ENCODE data around the gene ZBTB42. TPM values are rescaled to one million over a fixed set of nuclear protein-coding genes. Genes with fewer than 3 reads are reported as not detected.

The ZBTB42 gene
- total RNA-seq, 4 donors from 2014 or later = 5.9 to 24.3 (median 11.7) TPM

- no peak for TF ChIP-seq POLR2A (IDR thresholded peaks at IDR 0.05)
- no peak for TF ChIP-seq POLR2AphosphoS5 (IDR thresholded peaks at IDR 0.05)
- TF ChIP-seq EP300 (IDR thresholded peaks at IDR 0.05; ENCODE audit: low read depth) = no peak
- no peak for TF ChIP-seq CTCF (IDR thresholded peaks at IDR 0.05)
- H3K9me3 ChIP-seq = no peaks in the 10 kb centered on the region
- in situ Hi-C loops (cut with MboI; ENCODE audit: low pct_ligation_motif_present in 1 of 4, low pct_unique_long_range_greater_than_20kb in 1 of 4, low sequenced_read_pairs in 3 of 4) = no loop called here
- intact Hi-C loops (cut with DNase I; ENCODE audit: low total_unique reads) = loop anchor here (5.0 kb wide), 1 partner anchor 34 kb away; no protein-coding TSS in a partner anchor
- peaks cover 11 to 25% (median 16%) of the 10 kb centered on the region in 4 donors for H3K4me1 ChIP-seq
- H3K27ac ChIP-seq = no peak overlapping the region
- no peak for DNase-seq
- H3K36me3 ChIP-seq = peaks cover 0 to 8% (median 0%) of the 10 kb centered on the region in 4 donors
- 93% methylated on average over 13 of the region's 14 CpGs; no CpG with 5 or more reads in 1 of the 2 donors for WGBS, 2 donors (ENCODE audit: low coverage in 1 of 2)
- no peaks in the 10 kb centered on the region for H3K27me3 ChIP-seq
- no peak overlapping the region for H3K4me3 ChIP-seq
Observed at GRCh38 chr14:104788161-104788818, 12.6 kb upstream of the ZBTB42 start.

- Histone ChIP-seq H3K9me3 (no peaks in the 10 kb centered on the region), H3K27ac (no peak overlapping the region), H3K4me3 (no peak overlapping the region), H3K4me1 (peaks cover 19 to 33% (median 24%) of the 10 kb centered on the region in 4 donors), H3K27me3 (no peaks in the 10 kb centered on the region), H3K36me3 (peaks cover 0 to 8% (median 0%) of the 10 kb centered on the region in 4 donors)
- 88 to 90% methylated on average over 4 to 36 of the region's 39 CpGs for WGBS, 2 donors (ENCODE audit: low coverage in 1 of 2)
- intact Hi-C loops (cut with DNase I; ENCODE audit: low total_unique reads) (loop anchor here (5.0 kb wide), 1 partner anchor 33 kb away; no protein-coding TSS in a partner anchor), in situ Hi-C loops (cut with MboI; ENCODE audit: low pct_ligation_motif_present in 1 of 4, low pct_unique_long_range_greater_than_20kb in 1 of 4, low sequenced_read_pairs in 3 of 4) (no loop called here)
- TF ChIP-seq POLR2AphosphoS5 (IDR thresholded peaks at IDR 0.05) (no peak), CTCF (IDR thresholded peaks at IDR 0.05) (no peak), POLR2A (IDR thresholded peaks at IDR 0.05) (no peak), EP300 (IDR thresholded peaks at IDR 0.05; ENCODE audit: low read depth) (no peak)
- DNase-seq = no peak
Observed at GRCh38 chr14:104788873-104789663, 11.8 kb upstream of the ZBTB42 start.

GRCh38 chr14:104789752-104790743, 10.9 kb upstream of the ZBTB42 start:
- WGBS, 2 donors (ENCODE audit: low coverage in 1 of 2) = 91% methylated on average over 24 of the region's 31 CpGs; no CpG with 5 or more reads in 1 of the 2 donors
- intact Hi-C loops (cut with DNase I; ENCODE audit: low total_unique reads) = loop anchor here (5.0 kb wide), 1 partner anchor 32 kb away; no protein-coding TSS in a partner anchor
- H3K9me3 ChIP-seq = no peaks in the 10 kb centered on the region
- H3K27ac ChIP-seq = no peak overlapping the region
- no peak for DNase-seq
- no peak overlapping the region for H3K4me3 ChIP-seq
- peaks cover 0 to 8% (median 0%) of the 10 kb centered on the region in 4 donors for H3K36me3 ChIP-seq
- TF ChIP-seq POLR2AphosphoS5 (IDR thresholded peaks at IDR 0.05) (no peak), POLR2A (IDR thresholded peaks at IDR 0.05) (no peak), EP300 (IDR thresholded peaks at IDR 0.05; ENCODE audit: low read depth) (no peak), CTCF (IDR thresholded peaks at IDR 0.05) (no peak)
- in situ Hi-C loops (cut with MboI; ENCODE audit: low pct_ligation_motif_present in 1 of 4, low pct_unique_long_range_greater_than_20kb in 1 of 4, low sequenced_read_pairs in 3 of 4) = no loop called here
- H3K4me1 ChIP-seq = peaks cover 24 to 39% (median 30%) of the 10 kb centered on the region in 4 donors
- H3K27me3 ChIP-seq = no peaks in the 10 kb centered on the region

All from transverse colon (tissue), 4 donors.